SK-N-MC (cell line): ENCODE measurements around the gene VPS39.
A peak's percentile ranks its signal among the peaks of the same experiment; 100 is the strongest.
"Not testable (repeated sequence)": the region's sequence is repeated elsewhere in the genome, so short reads cannot be mapped to it uniquely, and the experiment has no call there.

ENCODE experiments used
- DNase-seq: peaks from one replicate; pipeline ENCODE4 v3.0.0-alpha.2; 2011; ENCODE audit warnings: low read depth, low spot score
- H3K27ac ChIP-seq: fragments of 200-600 bp; sonication (generic); 2 replicates; pipeline ENCODE4 v1.5.1; 2016; ENCODE audit warnings: mixed run types
- H3K36me3 ChIP-seq: fragments of 200-600 bp; sonication (generic); 2 replicates; pipeline ENCODE4 v1.6.1; 2017; ENCODE audit warnings: antibody characterized with exemption, low read length, mixed read lengths; ENCODE audit not compliant: insufficient read depth
- H3K4me3 ChIP-seq: fragments of 200-600 bp; sonication (generic); 2 replicates; pipeline ENCODE4 v1.5.1; 2016
- H3K9ac ChIP-seq: fragments of 200-600 bp; sonication (generic); 2 replicates; pipeline ENCODE4 v1.8.0; 2017; ENCODE audit warnings: mixed run types, mixed read lengths; ENCODE audit not compliant: insufficient read length
- H3K9me3 ChIP-seq: fragments of 200-600 bp; sonication (generic); 2 replicates; pipeline ENCODE4 v1.6.1; 2017; ENCODE audit warnings: low read depth, mild to moderate bottlenecking, antibody characterized with exemption, low read length, moderate library complexity, mixed read lengths
- EZH2 ChIP-seq: fragments of 200-600 bp; sonication (generic); IDR thresholded peaks from one replicate; pipeline ENCODE4 v1.6.1; 2017; ENCODE audit warnings: antibody characterized with exemption
- FOXP2 ChIP-seq: optimal IDR thresholded peaks from 2 replicates; pipeline ENCODE3; 2011; ENCODE audit warnings: mild to moderate bottlenecking, moderate library complexity; ENCODE audit not compliant: insufficient read depth; ENCODE audit errors: extremely low read length, control extremely low read depth
- POLR2AphosphoS5 ChIP-seq: IDR thresholded peaks from 2 replicates; pipeline ENCODE4 v1.6.1; 2012; ENCODE audit warnings: mild to moderate bottlenecking, low read depth, low read length, borderline replicate concordance

Gene VPS39, protein sequence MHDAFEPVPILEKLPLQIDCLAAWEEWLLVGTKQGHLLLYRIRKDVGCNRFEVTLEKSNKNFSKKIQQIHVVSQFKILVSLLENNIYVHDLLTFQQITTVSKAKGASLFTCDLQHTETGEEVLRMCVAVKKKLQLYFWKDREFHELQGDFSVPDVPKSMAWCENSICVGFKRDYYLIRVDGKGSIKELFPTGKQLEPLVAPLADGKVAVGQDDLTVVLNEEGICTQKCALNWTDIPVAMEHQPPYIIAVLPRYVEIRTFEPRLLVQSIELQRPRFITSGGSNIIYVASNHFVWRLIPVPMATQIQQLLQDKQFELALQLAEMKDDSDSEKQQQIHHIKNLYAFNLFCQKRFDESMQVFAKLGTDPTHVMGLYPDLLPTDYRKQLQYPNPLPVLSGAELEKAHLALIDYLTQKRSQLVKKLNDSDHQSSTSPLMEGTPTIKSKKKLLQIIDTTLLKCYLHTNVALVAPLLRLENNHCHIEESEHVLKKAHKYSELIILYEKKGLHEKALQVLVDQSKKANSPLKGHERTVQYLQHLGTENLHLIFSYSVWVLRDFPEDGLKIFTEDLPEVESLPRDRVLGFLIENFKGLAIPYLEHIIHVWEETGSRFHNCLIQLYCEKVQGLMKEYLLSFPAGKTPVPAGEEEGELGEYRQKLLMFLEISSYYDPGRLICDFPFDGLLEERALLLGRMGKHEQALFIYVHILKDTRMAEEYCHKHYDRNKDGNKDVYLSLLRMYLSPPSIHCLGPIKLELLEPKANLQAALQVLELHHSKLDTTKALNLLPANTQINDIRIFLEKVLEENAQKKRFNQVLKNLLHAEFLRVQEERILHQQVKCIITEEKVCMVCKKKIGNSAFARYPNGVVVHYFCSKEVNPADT

DNA sequence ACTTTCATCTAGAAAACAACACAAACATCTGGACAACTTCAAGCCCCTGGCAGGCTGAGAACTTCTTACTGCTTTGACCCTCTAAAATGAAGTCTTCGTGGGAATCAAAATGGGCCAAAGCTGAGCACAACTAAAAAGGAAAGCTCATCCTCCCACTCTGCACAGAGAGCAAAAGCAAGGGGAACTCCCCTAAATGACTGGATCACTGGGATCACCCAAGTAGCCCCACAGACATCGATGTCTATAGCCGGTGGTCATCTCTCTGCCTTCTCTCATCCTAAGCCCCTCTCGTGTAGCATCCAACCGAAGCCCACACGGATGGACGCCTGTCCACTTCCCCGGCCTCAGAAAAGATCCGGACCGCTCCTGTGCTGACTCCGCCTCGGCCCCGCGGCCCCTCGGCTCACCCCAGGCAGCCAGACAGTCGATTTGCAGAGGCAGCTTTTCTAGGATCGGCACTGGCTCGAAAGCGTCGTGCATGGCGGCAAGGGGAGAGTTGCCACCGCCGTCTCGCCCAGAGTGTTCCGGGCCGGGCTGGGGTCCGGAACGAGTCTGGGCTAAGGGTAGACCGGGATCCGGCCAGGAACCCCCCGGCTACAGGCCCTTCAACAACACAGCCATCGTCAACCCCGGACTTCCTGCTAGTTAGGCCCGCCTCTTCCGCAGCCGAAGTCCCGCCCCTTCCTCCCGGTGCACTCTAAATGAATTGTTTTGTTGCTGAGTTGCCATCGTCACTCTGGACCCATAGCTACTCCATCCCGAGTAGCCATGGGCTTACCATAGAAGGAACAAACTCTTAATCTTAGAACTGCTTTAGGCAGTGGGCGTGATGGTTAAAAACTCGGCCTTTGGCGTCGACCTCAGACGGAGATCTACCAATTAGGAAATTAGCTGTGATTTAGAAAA, at the start of gene VPS39:
Gene VPS39 (minus strand): TSS at position 631 of the 906 bp plus-strand sequence. CDS start 151 bp downstream, at position 480.
- no peak within 1 kb of the TSS for H3K27ac ChIP-seq
- peaks cover 37% of the 10 kb centered on the region for H3K36me3 ChIP-seq
- peak; percentile 16 for DNase-seq
- H3K4me3 ChIP-seq, result peak within 1 kb of the TSS; percentile 95
- no peaks in the 10 kb centered on the region for H3K9me3 ChIP-seq
- peak; percentile 82 for TF ChIP-seq POLR2AphosphoS5
- no peak for TF ChIP-seq FOXP2
- no peak for TF ChIP-seq EZH2
- peak within 1 kb of the TSS; percentile 92 for H3K9ac ChIP-seq

- Histone ChIP-seq H3K9ac (no peak overlapping the region), H3K36me3 (peaks cover 63% of the 10 kb centered on the region), H3K4me3 (no peak overlapping the region), H3K9me3 (0 out of 2 replicates have a peak, but pooled peaks cover 8% of the 10 kb centered on the region), H3K27ac (no peak overlapping the region)
- DNase-seq, result no peak
- no peak for TF ChIP-seq FOXP2
- TF ChIP-seq POLR2AphosphoS5, result no peak
- TF ChIP-seq EZH2, result no peak
Observed at GRCh38 chr15:42253300-42253699, 45.2 kb upstream of the VPS39 start.

DNA sequence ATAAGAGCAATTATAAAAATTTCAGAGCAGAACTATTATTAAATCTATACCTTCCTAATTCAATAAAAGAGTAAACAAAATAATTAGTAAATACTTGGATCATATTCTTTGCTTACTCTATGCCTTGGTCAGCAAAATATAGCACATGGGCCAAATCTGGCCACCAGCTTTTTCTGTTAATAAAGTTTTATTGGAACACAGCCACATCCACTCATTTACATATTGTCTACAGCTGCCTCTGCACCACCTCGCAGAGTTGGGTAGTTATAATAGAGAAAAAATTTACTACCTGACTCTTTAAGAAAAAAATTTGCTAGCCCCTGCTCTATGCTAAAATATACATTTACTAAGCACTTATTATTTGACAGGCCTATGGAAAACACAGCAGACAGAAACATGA, 32.7 kb upstream of the VPS39 start:
- DNase-seq, result no peak
- no peaks in the 10 kb centered on the region for H3K9me3 ChIP-seq
- no peak overlapping the region for H3K27ac ChIP-seq
- H3K36me3 ChIP-seq, result peaks cover 54% of the 10 kb centered on the region
- no peak for TF ChIP-seq POLR2AphosphoS5
- no peak for TF ChIP-seq FOXP2
- TF ChIP-seq EZH2, result no peak
- no peak overlapping the region for H3K4me3 ChIP-seq
- no peak overlapping the region for H3K9ac ChIP-seq

GRCh38 chr15:42239528-42240182, 31.6 kb upstream of the VPS39 start:
- DNase-seq, result no peak
- H3K36me3 ChIP-seq, result peaks cover 63% of the 10 kb centered on the region
- TF ChIP-seq EZH2, result no peak
- no peak for TF ChIP-seq POLR2AphosphoS5
- no peak for TF ChIP-seq FOXP2

DNA sequence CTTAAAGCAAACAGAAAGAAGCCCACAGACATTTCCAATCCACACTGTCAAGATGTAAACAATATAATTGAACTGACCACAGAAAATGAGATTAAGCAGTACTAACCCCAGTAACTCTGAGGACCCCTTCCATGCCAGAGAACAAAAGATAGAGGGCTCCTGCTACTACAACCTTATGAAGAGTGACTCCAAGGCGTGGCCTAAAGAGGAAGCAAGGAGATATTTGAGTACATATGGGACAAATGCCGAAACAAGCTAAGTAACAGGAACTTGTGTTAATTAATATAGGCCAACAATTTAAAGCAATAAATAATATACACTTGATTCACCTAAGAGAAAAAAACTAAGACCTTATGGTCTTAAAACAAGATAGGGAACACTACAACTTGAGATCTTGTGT, 25.0 kb upstream of the VPS39 start:
- H3K36me3 ChIP-seq, result peaks cover 50% of the 10 kb centered on the region
- no peak for DNase-seq
- TF ChIP-seq EZH2 (no peak), POLR2AphosphoS5 (no peak), FOXP2 (no peak)

More at GRCh38 chr15:42239528-42240182, 31.6 kb upstream of the VPS39 start:
- no peak overlapping the region for H3K27ac ChIP-seq
- H3K9me3 ChIP-seq, result no peaks in the 10 kb centered on the region
- H3K9ac ChIP-seq, result no peak overlapping the region
- no peak overlapping the region for H3K4me3 ChIP-seq

GRCh38 chr15:42232606-42233005, 24.5 kb upstream of the VPS39 start:
- no peak overlapping the region for H3K9ac ChIP-seq
- no peak overlapping the region for H3K27ac ChIP-seq
- H3K9me3 ChIP-seq, result no peaks in the 10 kb centered on the region
- no peak for DNase-seq
- H3K4me3 ChIP-seq, result no peak overlapping the region
- H3K36me3 ChIP-seq, result peaks cover 50% of the 10 kb centered on the region
- TF ChIP-seq EZH2 (no peak), POLR2AphosphoS5 (no peak), FOXP2 (no peak)

More for the DNA sequence above, 25.0 kb upstream of the VPS39 start:
- Histone ChIP-seq H3K27ac (no peak overlapping the region), H3K9me3 (no peaks in the 10 kb centered on the region), H3K9ac (no peak overlapping the region), H3K4me3 (no peak overlapping the region)

DNA sequence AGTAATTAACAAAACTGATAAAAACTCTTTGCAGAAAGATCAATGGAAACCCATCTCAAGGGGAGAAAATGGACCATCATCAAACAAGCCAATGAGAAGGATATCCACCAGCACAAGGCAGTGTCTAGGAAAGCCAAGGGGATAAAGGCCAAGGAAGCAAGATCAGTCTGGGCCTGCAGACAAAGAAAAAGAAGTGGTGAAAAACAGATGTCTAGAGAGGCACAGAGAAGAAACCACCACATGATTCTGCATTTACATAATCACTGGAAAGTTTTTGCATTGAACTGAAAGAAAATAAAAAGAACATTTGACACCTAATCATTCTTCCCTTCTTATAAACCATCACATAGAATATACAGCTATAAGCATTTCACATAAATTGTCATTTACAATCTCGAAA, 23.0 kb upstream of the VPS39 start:
- no peak for DNase-seq
- peaks cover 51% of the 10 kb centered on the region for H3K36me3 ChIP-seq
- H3K27ac ChIP-seq, result no peak overlapping the region
- H3K4me3 ChIP-seq, result no peak overlapping the region
- no peaks in the 10 kb centered on the region for H3K9me3 ChIP-seq
- TF ChIP-seq EZH2 (no peak), POLR2AphosphoS5 (no peak), FOXP2 (no peak)
- no peak overlapping the region for H3K9ac ChIP-seq

DNA sequence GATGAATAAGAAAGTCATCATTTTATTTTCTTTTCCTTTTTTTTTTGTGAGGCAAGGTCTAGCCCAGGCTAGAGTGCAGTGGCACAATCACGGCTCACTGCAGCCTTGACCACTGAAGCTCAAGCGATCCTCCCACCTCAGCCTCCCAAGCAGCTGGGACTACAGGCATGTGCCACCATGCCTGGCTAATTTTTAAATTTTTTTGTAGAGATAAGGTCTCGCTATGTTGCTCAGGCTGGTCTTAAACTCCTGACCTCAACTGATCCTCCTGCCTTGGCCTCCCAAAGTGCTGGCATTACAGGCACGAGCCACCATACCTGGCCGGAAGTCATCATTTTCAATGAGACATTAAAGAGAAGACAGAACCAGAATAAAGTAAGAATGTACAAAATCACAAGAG, 20.9 kb upstream of the VPS39 start:
- not testable (repeated sequence) for H3K4me3 ChIP-seq

More for the DNA sequence above, 20.9 kb upstream of the VPS39 start:
- H3K36me3 ChIP-seq, result peaks cover 50% of the 10 kb centered on the region
- not testable (repeated sequence) for H3K27ac ChIP-seq, DNase-seq, H3K9me3 ChIP-seq, H3K9ac ChIP-seq
